Measurements from ENCODE around the gene EPS15. TPM values are rescaled to one million over a fixed set of nuclear protein-coding genes. Genes with fewer than 3 reads are reported as not detected.

The EPS15 gene
- total RNA-seq, 1 experiment from 2014 or later: 37.1 TPM

- H3K4me3 Mint-ChIP-seq: no peak overlapping the region
Observed at GRCh38 chr1:51310871-51311613, 208.0 kb downstream of the EPS15 start.

GRCh38 chr1:51309291-51309690, 209.8 kb downstream of the EPS15 start:
- no peak overlapping the region for H3K4me3 Mint-ChIP-seq
- no peaks in the 10 kb centered on the region for H3K27me3 Mint-ChIP-seq (ENCODE audit: low read depth)
- TF ChIP-seq TEAD4 (CRISPR knock-in tag; IDR thresholded peaks at IDR 0.05): no peak
- no peak for TF ChIP-seq EMX1 (CRISPR knock-in tag; IDR thresholded peaks at IDR 0.05)
- TF ChIP-seq ZNF317 (CRISPR knock-in tag; IDR thresholded peaks at IDR 0.05; ENCODE audit: borderline replicate concordance, low read depth): no peak
- no peak overlapping the region for H3K27ac Mint-ChIP-seq
- DNase-seq (ENCODE audit: low spot score) (no peak), ATAC-seq (no peak)
- H3K9me3 Mint-ChIP-seq: no peaks in the 10 kb centered on the region
- CTCF ChIA-PET: interaction anchor here (1.7 kb wide), 1 partner anchor 12 kb away, joined by 7 read pairs; no protein-coding TSS in a partner anchor
- peaks cover 8% of the 10 kb centered on the region for H3K4me1 Mint-ChIP-seq
- no peaks in the 10 kb centered on the region for H3K36me3 Mint-ChIP-seq
- POLR2A ChIA-PET: no interaction called here

More at GRCh38 chr1:51310871-51311613, 208.0 kb downstream of the EPS15 start:
- Mint-ChIP-seq H3K27ac (no peak overlapping the region), H3K27me3 (ENCODE audit: low read depth) (no peaks in the 10 kb centered on the region), H3K9me3 (no peaks in the 10 kb centered on the region), H3K36me3 (no peaks in the 10 kb centered on the region), H3K4me1 (peaks cover 5% of the 10 kb centered on the region)
- DNase-seq (ENCODE audit: low spot score) (no peak), ATAC-seq (no peak)
- TF ChIP-seq GRHL2 (CRISPR knock-in tag; IDR thresholded peaks at IDR 0.05; ENCODE audit: insufficient replicate concordance, severe bottlenecking): no peak
- no peak for TF ChIP-seq CREM (CRISPR knock-in tag; IDR thresholded peaks at IDR 0.05)
- no peak for TF ChIP-seq ATF1 (CRISPR knock-in tag; IDR thresholded peaks at IDR 0.05)
- TF ChIP-seq NR3C1 (CRISPR knock-in tag; conservative IDR thresholded peaks at IDR 0.05; ENCODE audit: low read depth): no peak
- no peak for TF ChIP-seq HMGXB4 (CRISPR knock-in tag; IDR thresholded peaks at IDR 0.05)
- CTCF ChIA-PET: interaction anchor here (1.4 kb wide), 1 partner anchor 15 kb away, joined by 10 read pairs; no protein-coding TSS in a partner anchor
- POLR2A ChIA-PET: no interaction called here

GRCh38 chr1:51308636-51309035, 210.4 kb downstream of the EPS15 start:
- Mint-ChIP-seq H3K9me3 (no peaks in the 10 kb centered on the region), H3K4me1 (peaks cover 8% of the 10 kb centered on the region), H3K36me3 (no peaks in the 10 kb centered on the region), H3K4me3 (no peak overlapping the region), H3K27ac (no peak overlapping the region), H3K27me3 (ENCODE audit: low read depth) (no peaks in the 10 kb centered on the region)
- POLR2A ChIA-PET: interaction anchor here (0.7 kb wide), 1 partner anchor 1271 kb away, joined by 3 read pairs; no protein-coding TSS in a partner anchor
- CTCF ChIA-PET: interaction anchor here (1.7 kb wide), 1 partner anchor 12 kb away, joined by 7 read pairs; no protein-coding TSS in a partner anchor
- no peak for ATAC-seq
- DNase-seq (ENCODE audit: low spot score): no peak
- no peak for TF ChIP-seq ZSCAN18 (CRISPR knock-in tag; IDR thresholded peaks at IDR 0.05)
- no peak for TF ChIP-seq NFYB (CRISPR knock-in tag; conservative IDR thresholded peaks at IDR 0.05; ENCODE audit: low read depth)
- no peak for TF ChIP-seq ARID4B (CRISPR knock-in tag; IDR thresholded peaks at IDR 0.05; ENCODE audit: borderline replicate concordance)
- TF ChIP-seq HMGA2 (CRISPR knock-in tag; IDR thresholded peaks at IDR 0.05): no peak
- TF ChIP-seq AR (CRISPR knock-in tag; IDR thresholded peaks at IDR 0.05): no peak
- no peak for TF ChIP-seq STAT6 (CRISPR knock-in tag; conservative IDR thresholded peaks at IDR 0.05; ENCODE audit: low read depth)
- TF ChIP-seq ZNF121 (CRISPR knock-in tag; IDR thresholded peaks at IDR 0.05): no peak
